Measurements from ENCODE around the gene UBAC2.

Gene UBAC2

DNA sequence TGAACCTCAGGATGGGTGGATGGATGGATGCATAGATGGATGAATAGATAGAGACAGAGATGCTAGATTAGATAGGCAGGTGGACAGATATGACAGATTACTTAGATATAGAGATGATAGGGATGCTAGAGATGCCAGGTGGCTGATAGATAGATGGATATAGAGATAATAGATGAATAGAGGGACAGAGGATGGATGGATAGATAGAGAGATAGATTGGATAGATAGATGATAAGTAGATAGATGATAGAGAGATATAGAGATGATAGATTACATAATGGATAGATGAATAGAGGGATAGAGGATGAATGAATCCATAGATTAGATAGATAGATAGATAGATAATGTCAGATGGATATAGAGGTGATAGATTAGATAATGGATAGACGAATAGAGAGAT is 212.2 kb downstream of the UBAC2 start:
- Histone ChIP-seq H3K4me3 (ENCODE audit: low read length in 2 of 2) (no peak overlapping the region), H3K4me1 (ENCODE audit: control insufficient read depth in 2 of 2, insufficient read depth in 2 of 2, low read length in 2 of 2) (no peaks in the 10 kb centered on the region), H3K27ac (ENCODE audit: low read depth in 2 of 2, low read length in 2 of 2) (no peak overlapping the region), H3K9me3 (ENCODE audit: control insufficient read depth in 2 of 2, low read length in 2 of 2) (peaks cover 0 to 5% of the 10 kb centered on the region in 2 donors), H3K27me3 (ENCODE audit: control insufficient read depth in 2 of 2, insufficient read depth in 2 of 2, low read length in 2 of 2) (no peaks in the 10 kb centered on the region), H3K36me3 (ENCODE audit: control insufficient read depth in 2 of 2, insufficient read depth in 2 of 2, low read length in 2 of 2) (no peaks in the 10 kb centered on the region), H3K9ac (ENCODE audit: low read depth in 1 of 2, low read length in 2 of 2) (no peak overlapping the region)

DNA sequence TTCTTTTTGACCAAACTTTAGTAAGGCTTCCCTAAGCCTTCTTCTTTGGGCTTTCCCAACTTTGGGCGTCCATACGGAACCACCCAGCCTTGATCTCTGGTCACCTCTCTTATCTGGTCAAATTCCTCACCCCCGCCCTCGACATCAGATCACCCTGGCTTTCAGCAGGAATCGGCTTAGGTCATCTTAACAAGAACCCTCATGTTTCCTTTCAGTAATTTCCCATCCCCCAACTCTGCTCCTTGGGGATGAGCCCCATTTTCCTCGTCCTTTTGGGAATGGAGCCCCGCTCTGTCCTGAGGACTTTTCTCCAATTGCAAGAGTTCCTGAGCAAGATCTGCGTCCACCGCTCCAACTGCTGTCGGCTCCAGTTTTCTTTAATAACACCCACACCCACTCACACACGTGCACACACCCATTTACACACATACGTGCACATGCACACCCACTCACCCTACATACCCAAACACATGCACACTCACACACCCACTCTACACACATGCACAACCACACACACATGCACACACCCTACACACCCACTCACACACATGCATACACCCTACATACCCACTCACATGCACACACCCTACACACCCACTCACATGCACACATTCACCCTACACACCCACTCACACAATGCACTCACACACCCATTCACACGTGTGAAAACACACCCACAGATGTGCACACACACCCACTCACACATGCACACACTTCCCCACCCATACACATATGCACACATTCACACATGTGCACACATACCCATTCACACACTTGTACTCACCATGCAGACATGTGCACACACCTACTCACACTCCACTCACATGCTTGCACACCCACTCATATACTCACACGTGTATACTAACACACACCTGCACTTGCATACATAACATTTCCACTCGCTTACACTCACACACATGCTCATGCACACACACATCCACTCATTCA is 213.7 kb downstream of the UBAC2 start:
- H3K4me3 ChIP-seq (ENCODE audit: low read length in 2 of 2), result no peak overlapping the region
- H3K27me3 ChIP-seq (ENCODE audit: control insufficient read depth in 2 of 2, insufficient read depth in 2 of 2, low read length in 2 of 2), result no peaks in the 10 kb centered on the region
- H3K9ac ChIP-seq (ENCODE audit: low read depth in 1 of 2, low read length in 2 of 2), result no peak overlapping the region
- no peak overlapping the region for H3K27ac ChIP-seq (ENCODE audit: low read depth in 2 of 2, low read length in 2 of 2)
- H3K36me3 ChIP-seq (ENCODE audit: control insufficient read depth in 2 of 2, insufficient read depth in 2 of 2, low read length in 2 of 2), result no peaks in the 10 kb centered on the region
- H3K4me1 ChIP-seq (ENCODE audit: control insufficient read depth in 2 of 2, insufficient read depth in 2 of 2, low read length in 2 of 2), result no peaks in the 10 kb centered on the region
- peaks cover 0 to 5% of the 10 kb centered on the region in 2 donors for H3K9me3 ChIP-seq (ENCODE audit: control insufficient read depth in 2 of 2, low read length in 2 of 2)

DNA sequence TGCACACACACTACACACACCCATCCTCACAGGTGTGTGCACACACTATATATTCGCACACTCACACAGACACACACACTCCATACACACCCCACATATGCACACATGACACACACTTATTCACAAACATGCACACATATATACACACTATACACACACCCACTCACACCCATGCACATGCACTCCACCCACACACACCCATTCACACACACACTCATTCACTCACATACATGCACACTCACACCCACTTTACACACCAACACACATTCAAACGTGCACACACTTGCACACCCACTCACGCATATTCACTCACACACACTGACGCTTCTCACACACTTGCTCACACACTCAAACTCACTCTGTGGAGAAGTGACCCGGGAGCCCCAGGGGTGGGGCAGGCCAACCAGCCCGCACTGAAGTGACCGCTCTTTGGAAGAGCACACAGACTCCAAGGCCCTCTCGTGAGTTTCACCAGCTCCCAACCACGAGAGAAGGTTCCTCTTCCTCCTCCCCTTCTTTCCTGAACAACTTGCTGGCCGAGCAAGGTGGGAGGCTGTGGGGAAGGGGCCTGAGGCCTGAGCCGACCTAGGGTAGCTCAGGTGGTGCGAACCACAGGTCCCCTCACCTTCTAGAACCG is 214.5 kb downstream of the UBAC2 start:
- Histone ChIP-seq H3K4me3 (ENCODE audit: low read length in 2 of 2) (no peak overlapping the region), H3K9me3 (ENCODE audit: control insufficient read depth in 2 of 2, low read length in 2 of 2) (peaks cover 0 to 5% of the 10 kb centered on the region in 2 donors), H3K27ac (ENCODE audit: low read depth in 2 of 2, low read length in 2 of 2) (peak overlapping the region in 1 of 2 donors; percentile 52), H3K9ac (ENCODE audit: low read depth in 1 of 2, low read length in 2 of 2) (no peak overlapping the region), H3K36me3 (ENCODE audit: control insufficient read depth in 2 of 2, insufficient read depth in 2 of 2, low read length in 2 of 2) (no peaks in the 10 kb centered on the region), H3K27me3 (ENCODE audit: control insufficient read depth in 2 of 2, insufficient read depth in 2 of 2, low read length in 2 of 2) (no peaks in the 10 kb centered on the region), H3K4me1 (ENCODE audit: control insufficient read depth in 2 of 2, insufficient read depth in 2 of 2, low read length in 2 of 2) (peaks cover 0 to 3% of the 10 kb centered on the region in 2 donors)

DNA sequence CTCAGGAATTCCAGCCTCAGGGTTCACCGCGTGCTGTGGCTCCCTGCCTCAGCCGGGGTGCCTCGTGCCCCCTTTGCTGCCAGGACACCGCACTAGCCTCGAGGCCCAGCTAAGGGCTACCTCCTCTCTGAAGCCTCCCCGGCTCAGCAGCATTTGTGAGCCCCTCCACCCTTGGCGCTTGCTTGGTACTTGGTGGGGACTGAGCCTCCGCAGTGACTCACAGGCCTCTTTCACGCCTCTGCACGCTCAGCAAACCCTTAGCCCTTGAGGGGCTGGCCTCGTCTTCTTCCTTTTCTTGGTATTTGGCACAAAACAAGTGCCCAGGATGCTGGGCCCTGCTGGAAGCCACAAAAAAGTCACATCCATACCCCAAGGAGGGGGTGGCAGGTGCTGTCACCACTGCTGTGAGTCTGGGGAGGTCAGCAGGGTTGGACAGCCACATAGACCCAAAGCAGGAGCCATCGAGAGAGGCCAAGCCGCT is 215.2 kb downstream of the UBAC2 start:
- Histone ChIP-seq H3K27me3 (ENCODE audit: control insufficient read depth in 2 of 2, insufficient read depth in 2 of 2, low read length in 2 of 2) (no peaks in the 10 kb centered on the region), H3K4me1 (ENCODE audit: control insufficient read depth in 2 of 2, insufficient read depth in 2 of 2, low read length in 2 of 2) (peaks cover 0 to 4% of the 10 kb centered on the region in 2 donors), H3K36me3 (ENCODE audit: control insufficient read depth in 2 of 2, insufficient read depth in 2 of 2, low read length in 2 of 2) (no peaks in the 10 kb centered on the region), H3K9ac (ENCODE audit: low read depth in 1 of 2, low read length in 2 of 2) (no peak overlapping the region), H3K27ac (ENCODE audit: low read depth in 2 of 2, low read length in 2 of 2) (peak overlapping the region in 1 of 2 donors; percentile 52), H3K4me3 (ENCODE audit: low read length in 2 of 2) (no peak overlapping the region), H3K9me3 (ENCODE audit: control insufficient read depth in 2 of 2, low read length in 2 of 2) (peaks cover 0 to 5% of the 10 kb centered on the region in 2 donors)

DNA sequence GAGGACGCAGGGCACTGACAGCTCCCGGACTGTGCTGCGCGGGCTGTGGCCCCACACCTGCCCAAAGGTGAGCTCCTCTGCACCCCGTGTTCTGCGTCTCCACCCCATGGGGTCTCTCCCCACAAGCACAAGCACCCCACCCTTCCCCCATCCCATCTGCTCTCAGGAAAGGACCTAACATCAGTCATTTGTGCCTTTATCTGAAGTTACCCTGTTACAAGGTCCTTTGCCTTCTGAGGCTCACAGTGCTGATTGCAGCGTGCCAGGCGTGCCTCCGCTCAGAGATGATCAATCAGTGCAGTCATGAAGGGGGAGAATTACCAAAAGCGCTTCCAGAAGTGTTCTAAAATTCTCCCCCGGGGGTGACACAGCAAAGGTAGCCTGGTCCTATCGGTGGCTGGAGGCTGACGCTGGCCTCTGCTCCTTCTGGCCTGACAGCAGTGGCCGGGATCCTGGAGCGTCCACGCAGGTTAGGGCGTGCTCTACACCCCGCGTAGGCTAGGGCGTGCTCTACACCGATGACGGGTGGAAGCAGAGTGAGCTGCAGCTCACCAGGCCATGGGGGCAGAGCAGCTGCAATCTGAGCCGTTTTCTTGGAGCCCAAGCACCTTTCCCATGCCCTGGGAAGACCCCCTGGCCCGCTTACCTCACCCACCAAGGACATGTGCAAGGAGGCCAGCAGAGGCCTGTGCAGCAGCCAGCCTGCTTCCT is 215.9 kb downstream of the UBAC2 start:
- Histone ChIP-seq H3K27ac (ENCODE audit: low read depth in 2 of 2, low read length in 2 of 2) (no peak overlapping the region), H3K4me1 (ENCODE audit: control insufficient read depth in 2 of 2, insufficient read depth in 2 of 2, low read length in 2 of 2) (peaks cover 0 to 4% of the 10 kb centered on the region in 2 donors), H3K27me3 (ENCODE audit: control insufficient read depth in 2 of 2, insufficient read depth in 2 of 2, low read length in 2 of 2) (no peaks in the 10 kb centered on the region), H3K9me3 (ENCODE audit: control insufficient read depth in 2 of 2, low read length in 2 of 2) (peaks cover 0 to 5% of the 10 kb centered on the region in 2 donors), H3K36me3 (ENCODE audit: control insufficient read depth in 2 of 2, insufficient read depth in 2 of 2, low read length in 2 of 2) (no peaks in the 10 kb centered on the region), H3K9ac (ENCODE audit: low read depth in 1 of 2, low read length in 2 of 2) (no peak overlapping the region), H3K4me3 (ENCODE audit: low read length in 2 of 2) (no peak overlapping the region)

DNA sequence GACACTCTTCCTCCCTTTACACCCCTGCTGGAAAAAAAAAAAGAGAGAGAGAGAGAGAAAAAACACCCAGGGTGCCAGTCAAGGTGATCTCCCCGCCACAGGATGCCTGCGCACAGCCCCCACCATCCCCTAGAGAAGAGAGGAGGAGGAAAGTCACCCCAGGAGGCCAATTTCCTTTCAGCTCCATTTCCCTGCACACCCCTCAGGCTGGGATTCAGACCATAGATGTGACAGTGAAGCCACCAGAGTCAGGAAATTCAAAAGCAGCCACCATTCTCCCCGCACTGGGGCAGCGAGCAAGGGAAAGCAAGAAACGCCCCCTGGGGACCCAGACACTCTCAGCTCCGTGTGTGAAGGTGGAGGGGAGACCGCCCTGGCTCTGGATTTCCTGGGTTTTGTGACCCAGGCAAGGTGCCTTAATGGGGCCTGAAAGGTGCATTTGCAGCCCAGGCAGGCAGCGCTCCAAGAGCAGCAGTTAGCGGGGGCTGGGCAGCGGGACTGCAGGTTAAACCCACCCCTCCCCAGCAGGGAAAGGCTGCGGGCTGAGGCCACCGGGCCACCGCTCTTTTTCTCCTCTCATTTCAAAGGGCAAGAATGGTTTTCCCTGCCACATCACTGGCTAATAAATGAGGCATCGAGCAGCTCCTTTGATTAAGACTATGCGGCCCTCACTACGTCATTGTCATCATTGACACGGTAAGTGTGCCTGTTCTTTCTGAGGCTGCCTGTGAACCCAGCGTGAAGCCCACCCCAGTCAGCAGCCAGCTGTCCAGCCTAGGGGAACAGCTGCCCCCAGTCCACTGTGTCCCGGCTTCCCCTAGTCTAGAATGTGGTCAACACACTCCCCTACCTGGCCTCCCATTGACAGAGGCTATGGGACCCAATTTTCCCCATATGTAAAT is 216.8 kb downstream of the UBAC2 start:
- no peak overlapping the region for H3K9ac ChIP-seq (ENCODE audit: low read depth in 1 of 2, low read length in 2 of 2)
- H3K4me3 ChIP-seq (ENCODE audit: low read length in 2 of 2), result no peak overlapping the region
- no peaks in the 10 kb centered on the region for H3K27me3 ChIP-seq (ENCODE audit: control insufficient read depth in 2 of 2, insufficient read depth in 2 of 2, low read length in 2 of 2)
- H3K27ac ChIP-seq (ENCODE audit: low read depth in 2 of 2, low read length in 2 of 2), result no peak overlapping the region
- no peaks in the 10 kb centered on the region for H3K9me3 ChIP-seq (ENCODE audit: control insufficient read depth in 2 of 2, low read length in 2 of 2)
- H3K36me3 ChIP-seq (ENCODE audit: control insufficient read depth in 2 of 2, insufficient read depth in 2 of 2, low read length in 2 of 2), result no peaks in the 10 kb centered on the region
- peaks cover 0 to 4% of the 10 kb centered on the region in 2 donors for H3K4me1 ChIP-seq (ENCODE audit: control insufficient read depth in 2 of 2, insufficient read depth in 2 of 2, low read length in 2 of 2)

DNA sequence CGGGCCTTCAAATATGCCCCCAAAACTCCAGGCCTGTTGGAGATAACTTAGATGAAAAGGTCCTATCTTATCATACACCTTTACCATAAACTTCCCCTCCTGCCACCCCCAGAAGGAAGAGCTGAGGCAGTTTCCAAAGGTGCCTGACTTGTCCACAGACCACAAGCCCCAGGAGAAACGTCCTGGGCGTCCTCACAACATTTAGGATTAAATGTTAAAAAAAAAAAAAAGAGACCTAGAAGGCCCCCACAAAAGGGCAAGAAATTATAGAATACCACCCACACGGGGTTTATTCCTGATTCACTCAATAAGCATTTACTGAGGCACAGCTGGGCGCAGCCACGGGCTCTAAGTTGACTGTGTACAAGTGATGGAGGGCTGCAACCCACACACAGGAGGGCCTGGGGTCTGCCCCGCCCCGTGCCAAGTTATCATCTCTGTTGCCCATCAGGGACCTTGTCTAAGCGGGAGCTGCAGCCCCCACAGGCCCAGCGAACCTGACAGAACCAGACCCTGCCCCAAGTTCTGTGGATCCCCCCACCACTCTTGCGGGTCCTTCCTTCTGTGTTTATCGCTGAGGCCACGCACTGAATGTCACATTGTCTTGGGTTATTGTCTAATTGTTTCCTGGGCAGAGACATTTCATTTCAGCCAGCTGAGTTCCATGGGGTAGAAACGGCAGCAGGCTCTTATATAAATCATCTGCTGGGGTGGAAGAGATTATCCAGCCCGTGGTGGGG is 217.6 kb downstream of the UBAC2 start:
- no peaks in the 10 kb centered on the region for H3K9me3 ChIP-seq (ENCODE audit: control insufficient read depth in 2 of 2, low read length in 2 of 2)
- H3K27me3 ChIP-seq (ENCODE audit: control insufficient read depth in 2 of 2, insufficient read depth in 2 of 2, low read length in 2 of 2), result no peaks in the 10 kb centered on the region
- H3K9ac ChIP-seq (ENCODE audit: low read depth in 1 of 2, low read length in 2 of 2), result no peak overlapping the region
- no peaks in the 10 kb centered on the region for H3K36me3 ChIP-seq (ENCODE audit: control insufficient read depth in 2 of 2, insufficient read depth in 2 of 2, low read length in 2 of 2)
- no peak overlapping the region for H3K27ac ChIP-seq (ENCODE audit: low read depth in 2 of 2, low read length in 2 of 2)
- H3K4me3 ChIP-seq (ENCODE audit: low read length in 2 of 2), result no peak overlapping the region
- peaks cover 0 to 4% of the 10 kb centered on the region in 2 donors for H3K4me1 ChIP-seq (ENCODE audit: control insufficient read depth in 2 of 2, insufficient read depth in 2 of 2, low read length in 2 of 2)

DNA sequence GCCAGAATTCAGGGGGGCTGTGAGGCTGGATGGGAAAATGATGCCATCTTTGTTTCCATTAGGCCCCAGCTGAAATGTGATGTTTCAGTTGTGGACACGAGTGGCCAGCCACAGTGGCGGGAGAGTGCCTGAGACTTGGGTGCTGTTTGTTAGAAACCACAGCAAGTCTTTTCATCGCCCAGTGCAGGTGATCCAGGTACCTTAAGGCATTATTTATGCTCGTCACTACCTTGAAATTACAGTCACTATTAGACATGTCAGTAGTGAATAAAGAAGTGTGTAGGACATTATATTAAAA is 218.1 kb downstream of the UBAC2 start:
- no peak overlapping the region for H3K9ac ChIP-seq (ENCODE audit: low read depth in 1 of 2, low read length in 2 of 2)
- no peaks in the 10 kb centered on the region for H3K9me3 ChIP-seq (ENCODE audit: control insufficient read depth in 2 of 2, low read length in 2 of 2)
- no peak overlapping the region for H3K4me3 ChIP-seq (ENCODE audit: low read length in 2 of 2)
- no peaks in the 10 kb centered on the region for H3K27me3 ChIP-seq (ENCODE audit: control insufficient read depth in 2 of 2, insufficient read depth in 2 of 2, low read length in 2 of 2)
- no peaks in the 10 kb centered on the region for H3K36me3 ChIP-seq (ENCODE audit: control insufficient read depth in 2 of 2, insufficient read depth in 2 of 2, low read length in 2 of 2)
- H3K4me1 ChIP-seq (ENCODE audit: control insufficient read depth in 2 of 2, insufficient read depth in 2 of 2, low read length in 2 of 2), result peaks cover 0 to 4% of the 10 kb centered on the region in 2 donors
- no peak overlapping the region for H3K27ac ChIP-seq (ENCODE audit: low read depth in 2 of 2, low read length in 2 of 2)
